Loucy (cell line): ENCODE measurements around the gene DPYSL3.

Source experiments
- CTCF ChIP-seq: fragments of 200-600 bp; sonication (generic); conservative IDR thresholded peaks from 2 replicates; pipeline ENCODE4 v1.5.1; 2014; ENCODE audit warnings: mild to moderate bottlenecking, antibody characterized with exemption, low read length
- EZH2phosphoT487 ChIP-seq: fragments of 200-600 bp; IDR thresholded peaks from 2 replicates; pipeline ENCODE4 v1.6.1; 2018; ENCODE audit warnings: antibody characterized with exemption, mild to moderate bottlenecking, moderate library complexity, borderline replicate concordance

GRCh38 chr5:147483188-147483790 is 26.6 kb downstream of the DPYSL3 start:
- TF ChIP-seq CTCF (no peak), EZH2phosphoT487 (no peak)
